ENCODE measurements around the gene NUDT5. TPM values are rescaled to one million over a fixed set of nuclear protein-coding genes. Genes with fewer than 3 reads are reported as not detected.

NUDT5 gene
- total RNA-seq, 1 experiment from 2014 or later = 117 TPM

DNA sequence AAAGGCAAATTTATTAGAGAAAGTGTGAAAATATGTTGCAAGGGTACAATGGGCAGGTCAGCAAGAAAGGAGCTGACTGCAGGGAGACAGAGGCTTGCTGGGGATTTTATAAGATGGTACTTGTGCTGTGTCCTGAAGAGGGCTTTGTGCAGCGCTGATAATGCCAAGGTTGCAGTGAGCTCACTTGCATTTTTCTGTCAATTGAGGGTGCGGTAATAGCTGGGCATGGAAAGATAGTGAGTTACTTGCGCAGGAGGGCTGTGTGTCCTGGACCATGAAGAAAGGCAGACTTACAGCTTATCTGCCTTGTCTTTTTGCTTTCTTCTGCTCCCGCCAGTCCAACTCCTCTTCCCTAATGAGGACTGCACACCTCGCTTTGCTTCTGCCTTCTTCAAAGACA, 12.8 kb upstream of the NUDT5 start:
- no peak overlapping the region for H3K18ac ChIP-seq (ENCODE audit: insufficient read length, low read depth, low read length)
- H3K4me1 ChIP-seq (ENCODE audit: insufficient read depth, low read length) = no peaks in the 10 kb centered on the region
- peaks cover 46 to 79% (median 74%) of the 10 kb centered on the region in 3 experiments for H3K36me3 Mint-ChIP-seq (ENCODE audit: insufficient read depth in 1 of 3, low read depth in 3 of 3)
- no peaks in the 10 kb centered on the region for H3K9me3 Mint-ChIP-seq
- no peak overlapping the region for H3K14ac ChIP-seq (ENCODE audit: insufficient read depth, low read length)
- H3K4ac ChIP-seq (ENCODE audit: low read depth, low read length) = no peak overlapping the region
- peaks cover 3% of the 10 kb centered on the region for H3K79me1 ChIP-seq (ENCODE audit: insufficient read depth, low read depth, low read length, poor library complexity, severe bottlenecking)
- H3K79me2 ChIP-seq (ENCODE audit: insufficient read depth, low read length) = peaks cover 5% of the 10 kb centered on the region; the same call in 1 of the 2 replicates
- no peak overlapping the region for H2BK120ac ChIP-seq (ENCODE audit: low read depth, low read length, poor library complexity, severe bottlenecking)
- H3K23ac ChIP-seq (ENCODE audit: insufficient read length, low read depth, low read length) = no peak overlapping the region
- no peak overlapping the region for H3K27ac ChIP-seq (ENCODE audit: insufficient read length, low read depth, low read length)
- H3K23me2 ChIP-seq (ENCODE audit: insufficient read length, low read depth, low read length, poor library complexity, severe bottlenecking) = no peaks in the 10 kb centered on the region
- no peak overlapping the region for H3K56ac ChIP-seq (ENCODE audit: insufficient read length, low read depth, low read length)
- H3K4me3 Mint-ChIP-seq = no peak overlapping the region
- H3K4me1 Mint-ChIP-seq = no peaks in the 10 kb centered on the region
- no peak overlapping the region for H4K91ac ChIP-seq (ENCODE audit: insufficient read length, low read depth, low read length)
- H3K4me2 ChIP-seq (ENCODE audit: insufficient read depth, insufficient read length, low read length) = no peak overlapping the region
- no CpG with 5 or more reads among the region's 5 CpGs for WGBS (ENCODE audit: extremely low coverage, insufficient read length, low lambda C conversion rate)
- H4K8ac ChIP-seq (replicated peaks; ENCODE audit: insufficient read length, low read depth, low read length) = no peak overlapping the region
- H3T11ph ChIP-seq (ENCODE audit: low read length) = no peak overlapping the region
- H3K9me3 ChIP-seq (ENCODE audit: control insufficient read depth, low read depth, low read length) = no peaks in the 10 kb centered on the region
- H2AK5ac ChIP-seq (ENCODE audit: insufficient read length, low read length) = no peak overlapping the region
- no peak overlapping the region for H2BK12ac ChIP-seq (ENCODE audit: insufficient read length, low read depth, low read length)
- no peak overlapping the region for H2BK15ac ChIP-seq (ENCODE audit: low read depth, low read length)
- H4K5ac ChIP-seq (ENCODE audit: insufficient read length, low read depth, low read length) = no peak overlapping the region
- TF ChIP-seq, protein P1, sequence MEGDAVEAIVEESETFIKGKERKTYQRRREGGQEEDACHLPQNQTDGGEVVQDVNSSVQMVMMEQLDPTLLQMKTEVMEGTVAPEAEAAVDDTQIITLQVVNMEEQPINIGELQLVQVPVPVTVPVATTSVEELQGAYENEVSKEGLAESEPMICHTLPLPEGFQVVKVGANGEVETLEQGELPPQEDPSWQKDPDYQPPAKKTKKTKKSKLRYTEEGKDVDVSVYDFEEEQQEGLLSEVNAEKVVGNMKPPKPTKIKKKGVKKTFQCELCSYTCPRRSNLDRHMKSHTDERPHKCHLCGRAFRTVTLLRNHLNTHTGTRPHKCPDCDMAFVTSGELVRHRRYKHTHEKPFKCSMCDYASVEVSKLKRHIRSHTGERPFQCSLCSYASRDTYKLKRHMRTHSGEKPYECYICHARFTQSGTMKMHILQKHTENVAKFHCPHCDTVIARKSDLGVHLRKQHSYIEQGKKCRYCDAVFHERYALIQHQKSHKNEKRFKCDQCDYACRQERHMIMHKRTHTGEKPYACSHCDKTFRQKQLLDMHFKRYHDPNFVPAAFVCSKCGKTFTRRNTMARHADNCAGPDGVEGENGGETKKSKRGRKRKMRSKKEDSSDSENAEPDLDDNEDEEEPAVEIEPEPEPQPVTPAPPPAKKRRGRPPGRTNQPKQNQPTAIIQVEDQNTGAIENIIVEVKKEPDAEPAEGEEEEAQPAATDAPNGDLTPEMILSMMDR (conservative IDR thresholded peaks at IDR 0.05) = no peak
- peak overlapping the region in 1 of 3 experiments; percentile 34; a peak in 1 of 7 replicates for H3K27ac Mint-ChIP-seq
- H2AFZ ChIP-seq (ENCODE audit: low read length) = no peak overlapping the region
- H3K27me3 Mint-ChIP-seq (ENCODE audit: low read depth) = no peaks in the 10 kb centered on the region
- no peaks in the 10 kb centered on the region for H4K20me1 ChIP-seq (ENCODE audit: control insufficient read depth, insufficient read depth, insufficient read length)
- no peaks in the 10 kb centered on the region for H3K27me3 ChIP-seq (ENCODE audit: insufficient read depth, low read length)
- no peak for DNase-seq
- H2BK20ac ChIP-seq (ENCODE audit: low read depth, low read length, poor library complexity, severe bottlenecking) = no peak overlapping the region
- H2BK5ac ChIP-seq (ENCODE audit: insufficient read length, low read length) = no peak overlapping the region
- H3K9ac ChIP-seq (ENCODE audit: extremely low read depth, insufficient read length, low read length) = no peak overlapping the region

Measured in H9 (cell line).